Fibroblast of mammary gland (primary cell): ENCODE data around the gene ARHGAP5.

Experiments used
- DNase-seq: peaks from one replicate; pipeline ENCODE4 v3.0.0-alpha.2; 2010; ENCODE audit warnings: low read depth
- H3K4me3 ChIP-seq: 2 replicates; pipeline ENCODE4 v1.5.1; 2011; ENCODE audit warnings: low read depth, mild to moderate bottlenecking, low read length, moderate library complexity; ENCODE audit not compliant: control insufficient read depth
- TF ChIP-seq, protein P1 (sequence below): conservative IDR thresholded peaks from 2 replicates; pipeline ENCODE4 v1.5.1; 2011; ENCODE audit warnings: low read depth, low read length, inconsistent platforms; ENCODE audit not compliant: control insufficient read depth, insufficient read depth

ARHGAP5 gene

DNA sequence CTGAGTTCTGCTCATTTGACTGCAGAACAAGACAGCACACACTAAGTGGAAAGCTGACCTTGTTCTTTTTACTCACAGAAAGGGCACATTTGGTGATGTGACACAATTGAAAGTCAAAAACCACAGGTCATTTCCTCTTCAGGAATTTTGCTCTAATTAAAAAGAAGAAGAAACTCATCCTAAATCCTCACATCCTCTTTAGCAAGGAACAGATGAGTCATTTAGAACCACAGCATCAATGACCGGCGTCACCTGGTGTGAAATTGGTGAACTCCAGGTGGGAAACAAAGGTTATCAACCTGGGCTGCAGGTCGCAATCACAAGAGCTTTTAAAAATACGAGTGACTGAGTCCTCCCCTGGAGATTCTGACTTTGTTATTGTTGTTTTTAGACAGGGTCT is 128.9 kb downstream of the ARHGAP5 start:
- TF ChIP-seq, protein P1, sequence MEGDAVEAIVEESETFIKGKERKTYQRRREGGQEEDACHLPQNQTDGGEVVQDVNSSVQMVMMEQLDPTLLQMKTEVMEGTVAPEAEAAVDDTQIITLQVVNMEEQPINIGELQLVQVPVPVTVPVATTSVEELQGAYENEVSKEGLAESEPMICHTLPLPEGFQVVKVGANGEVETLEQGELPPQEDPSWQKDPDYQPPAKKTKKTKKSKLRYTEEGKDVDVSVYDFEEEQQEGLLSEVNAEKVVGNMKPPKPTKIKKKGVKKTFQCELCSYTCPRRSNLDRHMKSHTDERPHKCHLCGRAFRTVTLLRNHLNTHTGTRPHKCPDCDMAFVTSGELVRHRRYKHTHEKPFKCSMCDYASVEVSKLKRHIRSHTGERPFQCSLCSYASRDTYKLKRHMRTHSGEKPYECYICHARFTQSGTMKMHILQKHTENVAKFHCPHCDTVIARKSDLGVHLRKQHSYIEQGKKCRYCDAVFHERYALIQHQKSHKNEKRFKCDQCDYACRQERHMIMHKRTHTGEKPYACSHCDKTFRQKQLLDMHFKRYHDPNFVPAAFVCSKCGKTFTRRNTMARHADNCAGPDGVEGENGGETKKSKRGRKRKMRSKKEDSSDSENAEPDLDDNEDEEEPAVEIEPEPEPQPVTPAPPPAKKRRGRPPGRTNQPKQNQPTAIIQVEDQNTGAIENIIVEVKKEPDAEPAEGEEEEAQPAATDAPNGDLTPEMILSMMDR: no peak
- DNase-seq: no peak
- H3K4me3 ChIP-seq: no peak overlapping the region

DNA sequence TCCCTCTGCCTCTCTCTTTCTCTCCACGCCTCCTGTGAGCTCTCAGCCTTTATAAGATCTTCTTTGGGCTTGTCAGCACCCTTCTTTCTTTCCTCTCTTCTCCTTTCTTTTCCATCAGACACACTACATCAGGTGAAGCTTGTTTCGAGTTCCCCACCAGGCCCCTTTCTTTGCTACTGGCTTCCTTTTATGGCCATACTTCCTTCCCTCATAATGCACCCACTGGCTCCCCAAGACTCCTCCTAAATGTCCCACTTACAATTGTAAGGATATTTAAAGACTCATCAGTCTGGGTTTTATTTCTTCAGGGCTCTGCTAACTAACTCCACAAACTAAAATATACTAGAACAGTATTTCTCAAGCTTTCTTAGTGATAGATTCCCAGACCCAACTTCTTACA is 129.4 kb downstream of the ARHGAP5 start:
- no peak for DNase-seq
- no peak overlapping the region for H3K4me3 ChIP-seq
- TF ChIP-seq, protein P1: no peak

DNA sequence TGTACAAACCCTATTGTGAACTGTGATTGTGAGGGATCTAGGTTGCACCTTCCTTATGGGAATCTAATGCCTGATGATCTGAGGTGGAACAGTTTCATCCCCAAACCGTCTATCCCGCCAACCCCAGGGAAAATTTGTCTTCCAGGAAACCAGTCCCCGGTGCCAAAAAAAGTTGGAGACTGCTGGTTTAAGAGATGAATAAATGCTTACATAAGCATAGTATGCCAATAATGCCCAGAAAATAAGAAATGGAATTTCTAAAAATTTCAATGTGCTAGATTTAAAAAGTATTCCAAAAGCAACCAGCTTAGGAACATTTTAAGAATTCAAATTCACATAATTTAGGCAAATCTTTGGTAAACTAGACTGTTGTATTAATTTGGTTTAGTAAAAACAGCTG is 131.4 kb downstream of the ARHGAP5 start:
- TF ChIP-seq, protein P1: no peak
- DNase-seq: no peak
- H3K4me3 ChIP-seq: no peak overlapping the region
